GM23338 (cell line): ENCODE data around the gene OCA2.

Experiments
- CTCF ChIP-seq, 2 experiments: fragments of 200-600 bp in 1 of 2; sonication (generic) in 1 of 2; conservative IDR thresholded peaks; 2 replicates each; pipeline versions ENCODE4 v1.5.1 to v1.6.1; 2016 to 2017; ENCODE audit warnings: antibody characterized with exemption in 2 of 2, low read depth in 2 of 2, mild to moderate bottlenecking in 2 of 2, moderate library complexity in 1 of 2
- EZH2 ChIP-seq: fragments of 200-600 bp; sonication (generic); IDR thresholded peaks from one replicate; pipeline ENCODE4 v1.8.0; 2017; ENCODE audit warnings: antibody characterized with exemption, mild to moderate bottlenecking, low read depth; ENCODE audit not compliant: unreplicated experiment
- EZH2phosphoT487 ChIP-seq: fragments of 200-600 bp; sonication (generic); IDR thresholded peaks from one replicate; pipeline ENCODE4 v1.8.1; 2018; ENCODE audit warnings: antibody characterized with exemption; ENCODE audit not compliant: unreplicated experiment
- JUNB ChIP-seq: IDR thresholded peaks from one replicate; pipeline ENCODE4 v1.6.1; 2016; ENCODE audit warnings: antibody characterized with exemption; ENCODE audit not compliant: unreplicated experiment
- TF ChIP-seq, protein P1 (sequence below): IDR thresholded peaks from one replicate; pipeline ENCODE4 v1.6.1; 2018; ENCODE audit warnings: antibody characterized with exemption; ENCODE audit not compliant: unreplicated experiment

DNA sequence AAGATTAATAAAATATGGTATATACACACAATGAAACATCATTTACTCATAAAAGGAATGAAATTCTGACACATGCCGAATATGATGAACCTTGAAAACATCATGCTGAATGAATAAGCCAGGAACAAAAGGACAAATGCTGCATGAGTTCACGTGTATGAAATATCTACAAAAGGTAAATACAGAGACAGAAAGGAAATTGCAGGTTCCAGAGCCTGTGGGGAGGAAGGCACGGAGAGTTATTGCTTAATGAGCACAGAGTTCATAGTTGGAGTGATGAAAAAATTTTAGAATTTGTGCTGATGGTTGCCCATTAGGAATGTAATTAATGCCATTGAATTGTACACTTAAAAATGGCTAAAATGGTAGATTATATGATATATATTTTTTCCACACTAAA, 49.5 kb downstream of the OCA2 start:
- TF ChIP-seq CTCF (conservative IDR thresholded peaks at IDR 0.05; ENCODE audit: low read depth in 2 of 2) (no peak), EZH2 (no peak), EZH2phosphoT487 (no peak), JUNB (no peak)
- TF ChIP-seq, protein P1, sequence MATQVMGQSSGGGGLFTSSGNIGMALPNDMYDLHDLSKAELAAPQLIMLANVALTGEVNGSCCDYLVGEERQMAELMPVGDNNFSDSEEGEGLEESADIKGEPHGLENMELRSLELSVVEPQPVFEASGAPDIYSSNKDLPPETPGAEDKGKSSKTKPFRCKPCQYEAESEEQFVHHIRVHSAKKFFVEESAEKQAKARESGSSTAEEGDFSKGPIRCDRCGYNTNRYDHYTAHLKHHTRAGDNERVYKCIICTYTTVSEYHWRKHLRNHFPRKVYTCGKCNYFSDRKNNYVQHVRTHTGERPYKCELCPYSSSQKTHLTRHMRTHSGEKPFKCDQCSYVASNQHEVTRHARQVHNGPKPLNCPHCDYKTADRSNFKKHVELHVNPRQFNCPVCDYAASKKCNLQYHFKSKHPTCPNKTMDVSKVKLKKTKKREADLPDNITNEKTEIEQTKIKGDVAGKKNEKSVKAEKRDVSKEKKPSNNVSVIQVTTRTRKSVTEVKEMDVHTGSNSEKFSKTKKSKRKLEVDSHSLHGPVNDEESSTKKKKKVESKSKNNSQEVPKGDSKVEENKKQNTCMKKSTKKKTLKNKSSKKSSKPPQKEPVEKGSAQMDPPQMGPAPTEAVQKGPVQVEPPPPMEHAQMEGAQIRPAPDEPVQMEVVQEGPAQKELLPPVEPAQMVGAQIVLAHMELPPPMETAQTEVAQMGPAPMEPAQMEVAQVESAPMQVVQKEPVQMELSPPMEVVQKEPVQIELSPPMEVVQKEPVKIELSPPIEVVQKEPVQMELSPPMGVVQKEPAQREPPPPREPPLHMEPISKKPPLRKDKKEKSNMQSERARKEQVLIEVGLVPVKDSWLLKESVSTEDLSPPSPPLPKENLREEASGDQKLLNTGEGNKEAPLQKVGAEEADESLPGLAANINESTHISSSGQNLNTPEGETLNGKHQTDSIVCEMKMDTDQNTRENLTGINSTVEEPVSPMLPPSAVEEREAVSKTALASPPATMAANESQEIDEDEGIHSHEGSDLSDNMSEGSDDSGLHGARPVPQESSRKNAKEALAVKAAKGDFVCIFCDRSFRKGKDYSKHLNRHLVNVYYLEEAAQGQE: no peak
